H1 (cell line): ENCODE data around the gene CCDC77. TPM values are rescaled to one million over a fixed set of nuclear protein-coding genes. Genes with fewer than 3 reads are reported as not detected.

Experiments
- CTCF ChIA-PET: fragments of 300-600 bp; sonication (Branson Sonifier 250); formaldehyde crosslinking; loops from one replicate; lab custom pipeline; 2021; ENCODE audit not compliant: partially characterized antibody; lab: Charles Lee
- POLR2A ChIA-PET: fragments of 300-600 bp; sonication (Branson Sonifier 250); formaldehyde crosslinking; loops from one replicate; lab custom pipeline; 2021; ENCODE audit warnings: inconsistent platforms; ENCODE audit not compliant: partially characterized antibody; lab: Charles Lee
- DNase-seq, 2 experiments: peaks; one replicate each; pipeline versions ENCODE4 v3.0.0 to v3.0.0-alpha.2; 2010 to 2022; ENCODE audit warnings: low spot score in 2 of 2, low read depth in 1 of 2, mixed read lengths in 1 of 2
- FAIRE-seq: peaks from 2 replicates; lab custom pipeline; 2011; peaks lifted over from hg19 to GRCh38; lab: Jason Lieb, UNC
- H2AFZ ChIP-seq: 2 replicates; pipeline ENCODE4 v1.8.1; 2012; ENCODE audit warnings: low read length, inconsistent platforms
- H2AK5ac ChIP-seq: 2 replicates; pipeline ENCODE4 v1.6.1; 2013; ENCODE audit warnings: low read depth, low read length
- H2BK120ac ChIP-seq: replicated peaks from 2 replicates; pipeline ENCODE3; 2013; ENCODE audit warnings: low read depth, low read length, inconsistent platforms
- H2BK12ac ChIP-seq: 2 replicates; pipeline ENCODE4 v1.6.1; 2013; ENCODE audit warnings: low read depth, low read length
- H2BK15ac ChIP-seq: 2 replicates; pipeline ENCODE4 v1.6.1; 2013; ENCODE audit warnings: low read length
- H2BK20ac ChIP-seq: 2 replicates; pipeline ENCODE4 v1.6.1; 2013; ENCODE audit warnings: low read length
- H2BK5ac ChIP-seq: 2 replicates; pipeline ENCODE4 v1.6.1; 2013; ENCODE audit warnings: low read depth, low read length
- H3K14ac ChIP-seq: 2 replicates; pipeline ENCODE4 v1.6.1; 2013; ENCODE audit warnings: inconsistent platforms; ENCODE audit not compliant: insufficient read length
- H3K18ac ChIP-seq: 2 replicates; pipeline ENCODE4 v1.6.1; 2013; ENCODE audit warnings: low read length; ENCODE audit errors: extremely low read depth
- H3K23ac ChIP-seq: 2 replicates; pipeline ENCODE4 v1.6.1; 2013; ENCODE audit warnings: inconsistent platforms; ENCODE audit not compliant: insufficient read length
- H3K23me2 ChIP-seq: 2 replicates; pipeline ENCODE4 v1.6.1; 2013; ENCODE audit warnings: low read depth, low read length
- H3K27ac ChIP-seq: 2 replicates; pipeline ENCODE4 v1.6.1; 2011; ENCODE audit warnings: low read depth, low read length, inconsistent platforms
- H3K27me3 ChIP-seq, 4 experiments: replicated peaks in 1 of 4; 1 replicate in 1 of 4; 2 replicates in 3 of 4; pipeline versions ENCODE4 v1.6.1 to v1.8.1; 2011 to 2013; ENCODE audit warnings: low read length in 3 of 4, mild to moderate bottlenecking in 3 of 4, inconsistent platforms in 2 of 4, mixed read lengths in 2 of 4, moderate library complexity in 1 of 4; ENCODE audit not compliant: control insufficient read depth in 3 of 4, insufficient read depth in 3 of 4; ENCODE audit errors: extremely low read depth in 1 of 4
- H3K36me3 ChIP-seq, 4 experiments: 2 replicates each; pipeline versions ENCODE4 v1.6.1 to v1.8.1; 2011 to 2013; ENCODE audit warnings: mild to moderate bottlenecking in 4 of 4, low read length in 3 of 4, moderate library complexity in 2 of 4, control low read depth in 1 of 4, inconsistent platforms in 1 of 4; ENCODE audit not compliant: insufficient read depth in 4 of 4, control insufficient read depth in 2 of 4
- H3K4ac ChIP-seq: replicated peaks from 2 replicates; pipeline ENCODE3; 2013; ENCODE audit warnings: low read length, low read depth, mixed read lengths, inconsistent platforms; ENCODE audit not compliant: insufficient read length
- H3K4me1 ChIP-seq, 4 experiments: replicated peaks in 1 of 4; 1 replicate in 1 of 4; 2 replicates in 3 of 4; pipeline versions ENCODE4 v1.6.1 to v1.8.1; 2011 to 2013; ENCODE audit warnings: low read length in 3 of 4, inconsistent platforms in 2 of 4, mixed read lengths in 1 of 4; ENCODE audit not compliant: insufficient read depth in 4 of 4, control insufficient read depth in 3 of 4
- H3K4me2 ChIP-seq, 2 experiments: 2 replicates each; pipeline versions ENCODE4 v1.6.1 to v1.8.1; 2011 to 2013; ENCODE audit warnings: low read depth in 2 of 2, low read length in 2 of 2, control low read depth in 1 of 2, inconsistent platforms in 1 of 2, mild to moderate bottlenecking in 1 of 2; ENCODE audit not compliant: insufficient read depth in 1 of 2
- H3K4me3 ChIP-seq, 4 experiments: fragments of 200-600, 300-600 bp in 1 of 4; sonication (generic), shearing (Covaris generic), sonication (Bioruptor Twin) in 1 of 4; 2 replicates each; pipeline versions ENCODE4 v1.5.1 to v1.8.1; 2011 to 2016; ENCODE audit warnings: low read length in 4 of 4, low read depth in 3 of 4, control low read depth in 2 of 4, inconsistent platforms in 2 of 4, mild to moderate bottlenecking in 2 of 4, mixed read lengths in 1 of 4, moderate library complexity in 1 of 4; ENCODE audit not compliant: insufficient read depth in 2 of 4; ENCODE audit errors: extremely low read depth in 1 of 4
- H3K56ac ChIP-seq: replicated peaks from 2 replicates; pipeline ENCODE3; 2013; ENCODE audit warnings: low read depth, mild to moderate bottlenecking, mixed read lengths, low read length, inconsistent platforms; ENCODE audit not compliant: insufficient read length
- H3K79me1 ChIP-seq: 2 replicates; pipeline ENCODE4 v1.6.1; 2013; ENCODE audit warnings: low read depth, low read length, control low read depth
- H3K79me2 ChIP-seq, 2 experiments: 2 replicates each; pipeline versions ENCODE4 v1.6.1 to v1.8.1; 2012 to 2013; ENCODE audit warnings: low read length in 2 of 2, mild to moderate bottlenecking in 2 of 2, inconsistent platforms in 1 of 2; ENCODE audit not compliant: insufficient read depth in 2 of 2, control insufficient read depth in 1 of 2
- H3K9ac ChIP-seq, 4 experiments: replicated peaks in 1 of 4; 1 replicate in 1 of 4; 2 replicates in 3 of 4; pipeline versions ENCODE4 v1.6.1 to v1.8.1; 2011 to 2013; ENCODE audit warnings: low read depth in 3 of 4, low read length in 3 of 4, control low read depth in 2 of 4, mild to moderate bottlenecking in 2 of 4, moderate library complexity in 2 of 4, inconsistent platforms in 1 of 4; ENCODE audit errors: extremely low read depth in 1 of 4
- H3K9me3 ChIP-seq, 2 experiments: 2 replicates each; pipeline versions ENCODE4 v1.6.1 to v1.8.1; 2012 to 2013; ENCODE audit warnings: mild to moderate bottlenecking in 2 of 2, moderate library complexity in 2 of 2, control low read depth in 1 of 2, inconsistent platforms in 1 of 2, low read depth in 1 of 2, low read length in 1 of 2, mixed read lengths in 1 of 2; ENCODE audit not compliant: insufficient read depth in 2 of 2
- H4K20me1 ChIP-seq, 2 experiments: replicated peaks in 1 of 2; 2 replicates each; pipeline versions ENCODE3 to v1.8.1; 2011 to 2013; ENCODE audit warnings: inconsistent platforms in 2 of 2, low read length in 2 of 2, mild to moderate bottlenecking in 1 of 2; ENCODE audit not compliant: insufficient read depth in 2 of 2, control insufficient read depth in 1 of 2
- H4K5ac ChIP-seq: 2 replicates; pipeline ENCODE4 v1.6.1; 2013; ENCODE audit warnings: low read length, low read depth, mixed read lengths, inconsistent platforms; ENCODE audit not compliant: insufficient read length
- H4K8ac ChIP-seq: 2 replicates; pipeline ENCODE4 v1.8.0; 2013; ENCODE audit warnings: mild to moderate bottlenecking, moderate library complexity, low read length, inconsistent platforms; ENCODE audit not compliant: insufficient read depth; ENCODE audit errors: extremely low read depth
- H4K91ac ChIP-seq: replicated peaks from 2 replicates; pipeline ENCODE3; 2013; ENCODE audit warnings: low read length, mixed read lengths, inconsistent platforms; ENCODE audit not compliant: insufficient read length
- CBX8 ChIP-seq: fragments of 300-800, 300-1000 bp; sonication (generic); IDR thresholded peaks from 2 replicates; pipeline ENCODE4 v1.7.1; 2016; ENCODE audit warnings: low read depth, low read length, borderline replicate concordance
- CHD1 ChIP-seq: IDR thresholded peaks from 2 replicates; pipeline ENCODE4 v1.6.1; 2012; ENCODE audit warnings: low read depth, low read length, improper control_type of control experiment
- E2F6 ChIP-seq: IDR thresholded peaks from 2 replicates; pipeline ENCODE4 v1.6.1; 2012; ENCODE audit warnings: inconsistent platforms
- FOSL1 ChIP-seq: IDR thresholded peaks from 2 replicates; pipeline ENCODE4 v1.6.1; 2011; ENCODE audit warnings: mild to moderate bottlenecking, low read depth, low read length, moderate library complexity; ENCODE audit not compliant: insufficient read depth
- JUND ChIP-seq: IDR thresholded peaks from 2 replicates; pipeline ENCODE4 v1.6.1; 2011; ENCODE audit warnings: mild to moderate bottlenecking, improper control_type of control experiment, low read length
- SP2 ChIP-seq: IDR thresholded peaks from 2 replicates; pipeline ENCODE4 v1.6.1; 2012; ENCODE audit warnings: mild to moderate bottlenecking, low read length, inconsistent platforms
- SUZ12 ChIP-seq: fragments of 200-600 bp; sonication (generic); IDR thresholded peaks from 2 replicates; pipeline ENCODE4 v1.6.1; 2012; ENCODE audit warnings: mild to moderate bottlenecking, inconsistent platforms, low read length, moderate library complexity, mixed read lengths
- TCF12 ChIP-seq: IDR thresholded peaks from 2 replicates; pipeline ENCODE4 v1.6.1; 2011; ENCODE audit warnings: low read depth, mild to moderate bottlenecking, low read length
- WGBS, 2 experiments: shearing (Covaris generic) in 1 of 2; methylation state at CpG; one replicate each; pipeline versions ENCODE4 v1.1.6 to v1.1.7; 2013 to 2015; ENCODE audit warnings: low lambda C conversion rate in 2 of 2, mixed read lengths in 2 of 2, inconsistent platforms in 1 of 2, low coverage in 1 of 2, missing lambda C conversion rate in 1 of 2; ENCODE audit not compliant: insufficient replicate concordance in 2 of 2, insufficient coverage in 1 of 2, insufficient read length in 1 of 2; ENCODE audit errors: extremely low coverage in 1 of 2, missing lambda C conversion rate in 1 of 2; 5-methylcytosine and 5-hydroxymethylcytosine counted together
- polyA plus RNA-seq, 7 experiments: library from polyadenylated mRNA; depleted of rRNA in 3 of 7; stranded (reverse) in 5 of 7; unstranded in 2 of 7; fragments of >200 nt in 5 of 7; fragments of 200-250 nt in 2 of 7; gene quantifications; 1 replicate in 5 of 7; 2 replicates in 1 of 7; 4 replicates in 1 of 7; pipeline versions ENCODE4 v1.2.1 to v1.2.3, GENCODE V29; 2011 to 2013; ENCODE audit warnings: missing spikeins in 2 of 7, mixed read lengths in 2 of 7
- total RNA-seq: library from RNA; stranded (reverse); fragmentation: NEBNext Ultra II Directional; extraction: Animal tissue kit (Norgen Biotek cat#: 25700); gene quantifications from 2 replicates; pipeline ENCODE4 v1.2.1, GENCODE V29; 2021

Gene CCDC77
- total and polyA plus RNA-seq, 2 of the 8 experiments (the other 6 are each of a cell fraction or from before 2014, with no cell fraction given) = 10.3 to 30.4 TPM

GRCh38 chr12:462936-463705 is 61.7 kb downstream of the CCDC77 start:
- H2BK15ac ChIP-seq = no peak overlapping the region
- no peak overlapping the region for H3K4me2 ChIP-seq
- no peak overlapping the region for H3K27ac ChIP-seq
- no peak overlapping the region for H2BK5ac ChIP-seq
- H3K18ac ChIP-seq = no peak overlapping the region
- no peak overlapping the region for H3K56ac ChIP-seq
- FAIRE-seq (no peak), DNase-seq (no peak)
- H3K23me2 ChIP-seq = peaks cover 9% of the 10 kb centered on the region; the same call in 1 of the 2 replicates
- no peak overlapping the region for H4K91ac ChIP-seq
- H3K36me3 ChIP-seq = no peaks in the 10 kb centered on the region
- CTCF ChIA-PET = interaction anchor here (0.7 to 4.3 kb wide), 8 partner anchors 9 to 107 kb away, joined by 3 to 28 read pairs (median 7); no protein-coding TSS in a partner anchor
- peaks cover 0 to 30% (median 16%) of the 10 kb centered on the region in 4 experiments; a peak in 6 of 7 replicates for H3K27me3 ChIP-seq
- peaks cover 6 to 7% of the 10 kb centered on the region in 2 experiments for H4K20me1 ChIP-seq
- H2BK120ac ChIP-seq = no peak overlapping the region
- H3K14ac ChIP-seq = no peak overlapping the region
- TF ChIP-seq CBX8 = no peak
- no peak for TF ChIP-seq TCF12
- no peak for TF ChIP-seq SUZ12
- TF ChIP-seq E2F6 = no peak
- no peak for TF ChIP-seq SP2
- no peak for TF ChIP-seq CHD1
- TF ChIP-seq FOSL1 = no peak
- TF ChIP-seq JUND = no peak
- no peak overlapping the region for H3K23ac ChIP-seq
- no peak overlapping the region for H3K4me3 ChIP-seq
- no peaks in the 10 kb centered on the region for H3K9me3 ChIP-seq
- no peaks in the 10 kb centered on the region; the same call in 1 of the 2 replicates for H3K79me1 ChIP-seq
- H2BK12ac ChIP-seq = no peak overlapping the region
- H3K4ac ChIP-seq = no peak overlapping the region
- H4K5ac ChIP-seq = no peak overlapping the region
- POLR2A ChIA-PET = interaction anchor here (1.3 kb wide), 2 partner anchors 32 to 36 kb away, joined by 3 read pairs; no protein-coding TSS in a partner anchor
- H3K4me1 ChIP-seq = peaks cover 0 to 4% (median 2%) of the 10 kb centered on the region in 4 experiments; a peak in 3 of 7 replicates
- no peak overlapping the region for H4K8ac ChIP-seq
- no peak overlapping the region for H2AK5ac ChIP-seq
- H3K9ac ChIP-seq = no peak overlapping the region
- WGBS, 2 experiments = 95% methylated on average over 6 of the region's 6 CpGs; no CpG with 5 or more reads in 1 of the 2 experiments
- no peaks in the 10 kb centered on the region; a peak in 1 of 4 replicates for H3K79me2 ChIP-seq
- H2BK20ac ChIP-seq = no peak overlapping the region
- no peak overlapping the region for H2AFZ ChIP-seq
